MM.1S (cell line): ENCODE measurements around the gene VENTX.

Experiments used
- DNase-seq: peaks from one replicate; pipeline ENCODE4 v3.0.0-alpha.2; 2015
- H2AFZ ChIP-seq: fragments of 300-600 bp; sonication (generic); 2 replicates; pipeline ENCODE4 v1.6.0; 2016; ENCODE audit warnings: antibody characterized with exemption, low read length
- H3F3A ChIP-seq: fragments of 300-600 bp; sonication (generic); 2 replicates; pipeline ENCODE4 v1.6.1; 2016; ENCODE audit warnings: mild to moderate bottlenecking, antibody characterized with exemption, low read length, moderate library complexity, mixed read lengths; ENCODE audit not compliant: insufficient read depth
- H3K27ac ChIP-seq: fragments of 300-600 bp; sonication (generic); 2 replicates; pipeline ENCODE4 v1.5.1; 2016; ENCODE audit warnings: mild to moderate bottlenecking, low read length
- H3K27me3 ChIP-seq: fragments of 300-600 bp; sonication (generic); replicated peaks from 2 replicates; pipeline ENCODE4 v1.6.0; 2016; ENCODE audit warnings: low read length; ENCODE audit not compliant: insufficient read depth
- H3K36me3 ChIP-seq: fragments of 300-600 bp; sonication (generic); replicated peaks from 2 replicates; pipeline ENCODE4 v1.6.1; 2016; ENCODE audit warnings: mild to moderate bottlenecking, low read length, mixed read lengths; ENCODE audit not compliant: insufficient read depth
- H3K4me1 ChIP-seq: fragments of 300-600 bp; sonication (generic); 2 replicates; pipeline ENCODE4 v1.6.1; 2016; ENCODE audit warnings: low read length, mixed read lengths
- H3K4me2 ChIP-seq: fragments of 300-600 bp; sonication (generic); 2 replicates; pipeline ENCODE4 v1.6.0; 2016; ENCODE audit warnings: low read depth, low read length
- H3K4me3 ChIP-seq: fragments of 300-600 bp; sonication (generic); 2 replicates; pipeline ENCODE4 v1.5.1; 2016; ENCODE audit warnings: low read length, mixed read lengths
- H3K79me2 ChIP-seq: fragments of 300-600 bp; sonication (generic); 2 replicates; pipeline ENCODE4 v1.6.1; 2016; ENCODE audit warnings: mixed run types, low read length, mixed read lengths
- H3K9ac ChIP-seq: fragments of 300-600 bp; sonication (generic); 2 replicates; pipeline ENCODE4 v1.6.1; 2016; ENCODE audit warnings: low read length, mixed read lengths
- H3K9me2 ChIP-seq: fragments of 300-600 bp; sonication (generic); replicated peaks from 2 replicates; pipeline ENCODE4 v1.6.1; 2016; ENCODE audit warnings: mild to moderate bottlenecking, low read length, mixed read lengths; ENCODE audit not compliant: insufficient read depth
- H3K9me3 ChIP-seq: fragments of 300-600 bp; sonication (generic); replicated peaks from 2 replicates; pipeline ENCODE4 v1.6.1; 2016; ENCODE audit warnings: mild to moderate bottlenecking, low read length, mixed read lengths; ENCODE audit not compliant: insufficient read depth
- H4K20me1 ChIP-seq: fragments of 300-600 bp; sonication (generic); 2 replicates; pipeline ENCODE4 v1.6.1; 2016; ENCODE audit warnings: mild to moderate bottlenecking, low read length, moderate library complexity, mixed read lengths; ENCODE audit not compliant: insufficient read depth
- CTCF ChIP-seq: fragments of 300-600 bp; sonication (generic); IDR thresholded peaks from 2 replicates; pipeline ENCODE4 v1.5.1; 2016; ENCODE audit warnings: antibody characterized with exemption, low read length, mixed read lengths
- EZH2 ChIP-seq: fragments of 300-600 bp; sonication (generic); optimal IDR thresholded peaks from 2 replicates; pipeline ENCODE3; 2017; ENCODE audit warnings: low read depth, mild to moderate bottlenecking, antibody characterized with exemption, low read length, mixed read lengths
- EZH2phosphoT487 ChIP-seq: fragments of 300-600 bp; sonication (generic); IDR thresholded peaks from 2 replicates; pipeline ENCODE4 v1.6.1; 2018; ENCODE audit warnings: antibody characterized with exemption, low read length

The VENTX gene

GRCh38 chr10:133248334-133248715 lies 10.7 kb downstream of the VENTX start:
- Histone ChIP-seq H3K79me2 (no peaks in the 10 kb centered on the region), H4K20me1 (no peaks in the 10 kb centered on the region), H3K9me2 (no peaks in the 10 kb centered on the region), H3K4me1 (no peaks in the 10 kb centered on the region), H3K4me2 (no peak overlapping the region), H3K27me3 (peaks cover 95% of the 10 kb centered on the region), H3F3A (no peaks in the 10 kb centered on the region), H3K4me3 (no peak overlapping the region), H3K36me3 (no peaks in the 10 kb centered on the region), H3K9me3 (no peaks in the 10 kb centered on the region), H3K27ac (no peak overlapping the region), H3K9ac (no peak overlapping the region), H2AFZ (no peak overlapping the region)
- no peak for TF ChIP-seq EZH2phosphoT487
- no peak for DNase-seq

GRCh38 chr10:133249094-133249780 lies 11.6 kb downstream of the VENTX start:
- Histone ChIP-seq H3K4me3 (no peak overlapping the region), H3K4me1 (no peaks in the 10 kb centered on the region), H3K36me3 (no peaks in the 10 kb centered on the region), H4K20me1 (no peaks in the 10 kb centered on the region), H2AFZ (no peak overlapping the region), H3K4me2 (no peak overlapping the region), H3K9ac (no peak overlapping the region), H3F3A (no peaks in the 10 kb centered on the region), H3K79me2 (no peaks in the 10 kb centered on the region), H3K27ac (no peak overlapping the region), H3K9me2 (no peaks in the 10 kb centered on the region), H3K9me3 (no peaks in the 10 kb centered on the region), H3K27me3 (peaks cover 96% of the 10 kb centered on the region)
- TF ChIP-seq CTCF (no peak), EZH2phosphoT487 (no peak), EZH2 (no peak)
- no peak for DNase-seq

GRCh38 chr10:133249975-133250754 lies 12.5 kb downstream of the VENTX start:
- Histone ChIP-seq H3K36me3 (no peaks in the 10 kb centered on the region), H3K9me2 (no peaks in the 10 kb centered on the region), H3K27me3 (peaks cover 96% of the 10 kb centered on the region), H3K9ac (no peak overlapping the region), H3K79me2 (no peaks in the 10 kb centered on the region), H4K20me1 (no peaks in the 10 kb centered on the region), H3K9me3 (no peaks in the 10 kb centered on the region), H3K4me1 (no peaks in the 10 kb centered on the region), H2AFZ (no peak overlapping the region), H3K4me3 (no peak overlapping the region), H3K4me2 (no peak overlapping the region), H3K27ac (no peak overlapping the region), H3F3A (no peaks in the 10 kb centered on the region)
- no peak for TF ChIP-seq EZH2phosphoT487
- TF ChIP-seq CTCF, result no peak
- peak; percentile 24 for TF ChIP-seq EZH2
- no peak for DNase-seq
